ENCODE results near the gene CMC4.

CMC4 gene

DNA sequence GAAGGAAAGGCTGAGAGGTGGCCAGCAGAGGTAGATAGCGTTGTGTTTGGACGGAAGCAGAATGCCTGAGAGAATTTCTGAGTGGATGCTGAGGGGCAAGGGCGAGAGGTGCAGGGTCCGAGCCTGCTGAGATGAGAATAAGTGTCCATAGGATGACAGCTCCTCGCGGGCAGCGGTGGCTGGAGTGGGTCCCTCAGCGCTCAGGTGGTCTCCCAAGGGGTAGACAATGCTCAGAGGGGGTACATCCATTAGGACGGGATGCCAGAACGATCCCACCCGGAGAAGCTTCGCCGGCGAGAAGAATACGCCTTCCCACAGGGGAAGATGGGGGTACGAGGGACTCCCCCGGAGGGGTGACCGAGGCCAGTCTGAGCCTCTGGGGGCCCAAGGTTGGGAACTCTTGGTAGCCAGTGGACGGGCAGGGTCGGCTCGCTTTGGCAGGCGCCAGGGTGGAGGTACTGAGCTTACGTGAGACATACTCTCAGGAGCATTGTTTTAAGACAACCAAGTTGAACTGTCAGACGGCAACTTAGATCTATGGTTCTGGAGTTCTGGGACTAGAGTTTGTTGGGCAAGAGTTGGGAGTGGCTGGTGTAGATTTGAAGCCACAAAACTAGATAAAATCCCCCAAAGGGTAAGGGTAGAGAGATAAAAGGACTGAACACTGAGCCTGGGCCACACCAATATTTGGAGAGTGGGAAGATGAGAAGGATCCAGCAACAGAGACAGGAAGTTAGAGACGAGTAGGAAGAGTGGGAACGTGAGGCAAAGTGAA, 16.2 kb upstream of the CMC4 start:
- TF ChIP-seq, protein P1, sequence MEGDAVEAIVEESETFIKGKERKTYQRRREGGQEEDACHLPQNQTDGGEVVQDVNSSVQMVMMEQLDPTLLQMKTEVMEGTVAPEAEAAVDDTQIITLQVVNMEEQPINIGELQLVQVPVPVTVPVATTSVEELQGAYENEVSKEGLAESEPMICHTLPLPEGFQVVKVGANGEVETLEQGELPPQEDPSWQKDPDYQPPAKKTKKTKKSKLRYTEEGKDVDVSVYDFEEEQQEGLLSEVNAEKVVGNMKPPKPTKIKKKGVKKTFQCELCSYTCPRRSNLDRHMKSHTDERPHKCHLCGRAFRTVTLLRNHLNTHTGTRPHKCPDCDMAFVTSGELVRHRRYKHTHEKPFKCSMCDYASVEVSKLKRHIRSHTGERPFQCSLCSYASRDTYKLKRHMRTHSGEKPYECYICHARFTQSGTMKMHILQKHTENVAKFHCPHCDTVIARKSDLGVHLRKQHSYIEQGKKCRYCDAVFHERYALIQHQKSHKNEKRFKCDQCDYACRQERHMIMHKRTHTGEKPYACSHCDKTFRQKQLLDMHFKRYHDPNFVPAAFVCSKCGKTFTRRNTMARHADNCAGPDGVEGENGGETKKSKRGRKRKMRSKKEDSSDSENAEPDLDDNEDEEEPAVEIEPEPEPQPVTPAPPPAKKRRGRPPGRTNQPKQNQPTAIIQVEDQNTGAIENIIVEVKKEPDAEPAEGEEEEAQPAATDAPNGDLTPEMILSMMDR (conservative IDR thresholded peaks at IDR 0.05), result no peak
- no peak for TF ChIP-seq ZFX (IDR thresholded peaks at IDR 0.05)
- no peak overlapping the region for H3K27ac ChIP-seq

GRCh38 chrX:155086202-155086840, 15.4 kb upstream of the CMC4 start:
- H3K27ac ChIP-seq, result no peak overlapping the region
- TF ChIP-seq ZFX (IDR thresholded peaks at IDR 0.05), result no peak
- TF ChIP-seq, protein P1 (conservative IDR thresholded peaks at IDR 0.05), result peak; percentile 70

DNA sequence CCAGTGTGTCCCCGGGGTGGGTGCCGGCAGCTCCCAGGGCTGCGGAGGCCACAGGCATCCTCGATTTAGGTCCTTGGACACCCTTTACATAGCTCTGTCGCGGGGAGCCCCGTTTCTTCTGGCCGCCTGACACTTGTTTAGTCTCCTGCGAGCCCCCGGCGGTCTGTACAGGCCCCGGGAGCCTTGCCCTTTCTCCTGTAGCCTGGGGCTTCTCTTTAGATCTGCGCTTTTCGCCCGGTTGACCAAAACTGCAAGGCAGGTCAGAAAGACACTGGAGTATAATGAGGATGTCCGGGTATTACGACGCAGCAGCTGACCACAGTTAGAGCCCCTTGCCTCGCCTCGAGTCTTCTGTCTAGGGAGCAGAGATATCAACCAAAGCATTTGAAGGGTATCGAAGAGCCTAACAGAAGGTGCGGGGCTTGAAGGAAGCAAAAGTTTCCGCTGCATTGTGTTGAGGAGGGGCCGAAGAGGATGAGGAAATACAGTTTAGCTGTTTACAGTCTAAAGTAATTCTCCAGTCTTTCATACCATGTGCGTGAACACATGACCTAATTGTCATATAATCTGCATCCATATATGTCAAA, 851 bp upstream of the CMC4 start:
- no peak; the same call in 1 of the 2 replicates for TF ChIP-seq ZFX (IDR thresholded peaks at IDR 0.05)
- TF ChIP-seq, protein P1 (conservative IDR thresholded peaks at IDR 0.05), result no peak
- peak overlapping the region; percentile 94 for H3K27ac ChIP-seq

GRCh38 chrX:155070663-155070974, 317 bp downstream of the CMC4 start:
- H3K27ac ChIP-seq, result peak overlapping the region; percentile 94
- TF ChIP-seq, protein P1 (conservative IDR thresholded peaks at IDR 0.05), result no peak
- TF ChIP-seq ZFX (IDR thresholded peaks at IDR 0.05), result peak; percentile 44

- TF ChIP-seq, protein P1 (conservative IDR thresholded peaks at IDR 0.05), result no peak
- no peak for TF ChIP-seq ZFX (IDR thresholded peaks at IDR 0.05)
- H3K27ac ChIP-seq, result peak overlapping the region; percentile 94; the same call in 1 of the 2 replicates
These were observed 898 bp downstream of the CMC4 start for GRCh38 chrX:155070038-155070437.

DNA sequence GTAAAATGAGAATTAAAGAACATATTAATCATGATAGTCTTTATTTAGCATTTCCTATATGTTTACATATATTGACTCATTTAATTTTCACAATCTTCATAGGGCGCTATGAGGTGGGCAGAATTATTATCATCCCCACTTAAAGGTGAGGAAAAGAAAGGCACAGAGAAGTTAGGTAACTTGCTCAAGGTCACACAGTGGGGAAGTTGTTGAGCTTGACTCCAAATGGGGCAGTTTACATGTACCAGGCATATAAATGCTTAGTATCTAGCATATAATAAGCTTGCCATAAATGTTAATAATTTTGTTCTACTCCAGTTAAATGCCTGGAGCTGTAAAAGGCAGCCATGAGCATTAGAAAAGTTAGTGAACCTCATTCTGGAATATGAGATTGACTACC, 1.5 kb downstream of the CMC4 start:
- no peak overlapping the region for H3K27ac ChIP-seq
- TF ChIP-seq, protein P1 (conservative IDR thresholded peaks at IDR 0.05), result no peak
- TF ChIP-seq ZFX (IDR thresholded peaks at IDR 0.05), result no peak

GRCh38 chrX:155068165-155068564, 2.8 kb downstream of the CMC4 start:
- no peak overlapping the region for H3K27ac ChIP-seq
- TF ChIP-seq, protein P1 (conservative IDR thresholded peaks at IDR 0.05), result no peak
- TF ChIP-seq ZFX (IDR thresholded peaks at IDR 0.05), result no peak
